ENCODE measurements around the gene NRCAM. TPM values are rescaled to one million over a fixed set of nuclear protein-coding genes. Genes with fewer than 3 reads are reported as not detected.

Gene NRCAM
- total and polyA plus RNA-seq, 4 donors = 0.17 to 3.2 (median 0.64) TPM

DNA sequence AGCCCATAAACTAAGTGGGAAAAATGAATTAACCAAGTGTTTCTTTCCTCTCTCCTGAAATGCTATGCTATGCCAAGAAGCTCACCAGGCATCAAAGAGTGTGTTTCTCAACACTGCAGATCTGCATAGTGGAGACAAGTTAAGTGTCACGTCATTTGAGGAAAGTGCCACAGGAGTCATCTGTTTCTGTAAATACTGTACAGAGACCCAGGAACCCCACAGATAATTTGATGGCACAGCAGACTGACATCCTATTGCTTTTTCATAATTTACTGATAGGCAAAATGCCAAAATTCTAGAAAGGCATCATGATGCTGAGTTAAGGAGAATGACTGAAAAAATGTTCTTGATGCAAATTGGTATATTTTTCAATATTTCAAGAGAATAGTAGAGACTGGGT is 124.3 kb downstream of the NRCAM start (continued):
- TF ChIP-seq RXRA (IDR thresholded peaks at IDR 0.05) = no peak

DNA sequence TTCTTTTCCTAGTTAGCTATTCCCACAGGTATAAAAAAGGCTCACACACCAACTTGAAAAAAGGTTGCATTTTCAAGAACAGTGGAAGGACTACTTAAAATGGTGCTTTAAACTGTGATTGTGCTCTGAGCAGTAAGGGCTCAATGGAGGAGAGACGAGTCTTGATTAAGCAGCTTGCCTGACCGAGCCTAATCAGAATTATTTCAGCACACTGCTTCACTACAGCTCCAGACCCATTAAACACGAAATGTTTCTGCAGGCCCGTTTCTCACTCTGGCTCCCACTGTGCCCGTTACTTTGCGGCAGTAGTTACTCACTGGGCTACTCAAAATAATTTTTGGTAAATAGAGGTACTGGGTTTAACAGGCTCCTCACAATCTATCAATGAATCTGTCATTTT is 126.0 kb downstream of the NRCAM start:
- 92% methylated on average over 6 of the region's 6 CpGs for WGBS
- Histone ChIP-seq H3K36me3 (ENCODE audit: control insufficient read depth in 4 of 4, insufficient read depth in 3 of 4, low read depth in 1 of 4, low read length in 3 of 4) (no peaks in the 10 kb centered on the region), H3K9me3 (ENCODE audit: control insufficient read depth in 4 of 4, low read length in 3 of 4) (no peaks in the 10 kb centered on the region), H3K4me1 (ENCODE audit: control insufficient read depth in 4 of 4, insufficient read depth in 4 of 4, low read length in 3 of 4) (no peaks in the 10 kb centered on the region), H3K9ac (ENCODE audit: low read depth in 1 of 2, low read length in 2 of 2) (no peak overlapping the region), H3K27ac (ENCODE audit: low read depth in 1 of 2, low read length in 2 of 2) (no peak overlapping the region), H3K27me3 (ENCODE audit: control insufficient read depth in 4 of 4, insufficient read depth in 4 of 4, low read length in 3 of 4) (no peaks in the 10 kb centered on the region), H3K4me3 (ENCODE audit: low read depth in 1 of 3, low read length in 3 of 3) (no peak overlapping the region)
- TF ChIP-seq FOXA2 (IDR thresholded peaks at IDR 0.05) (no peak), HNF4G (IDR thresholded peaks at IDR 0.05) (no peak), EGR1 (IDR thresholded peaks at IDR 0.05; ENCODE audit: low read depth in 2 of 2) (no peak), RXRA (IDR thresholded peaks at IDR 0.05) (no peak), TAF1 (conservative IDR thresholded peaks at IDR 0.05) (no peak), HNF4A (conservative IDR thresholded peaks at IDR 0.05) (no peak), JUND (IDR thresholded peaks at IDR 0.05) (no peak), REST (IDR thresholded peaks at IDR 0.05) (no peak), ATF3 (IDR thresholded peaks at IDR 0.05) (no peak), GABPA (IDR thresholded peaks at IDR 0.05 in 1 of 2, conservative IDR thresholded peaks at IDR 0.05 in 1 of 2) (no peak), YY1 (IDR thresholded peaks at IDR 0.05) (no peak), CTCF (IDR thresholded peaks at IDR 0.05; ENCODE audit: low read depth, low read length, missing input control) (no peak), RAD21 (IDR thresholded peaks at IDR 0.05) (no peak)
- TF ChIP-seq, protein P1, sequence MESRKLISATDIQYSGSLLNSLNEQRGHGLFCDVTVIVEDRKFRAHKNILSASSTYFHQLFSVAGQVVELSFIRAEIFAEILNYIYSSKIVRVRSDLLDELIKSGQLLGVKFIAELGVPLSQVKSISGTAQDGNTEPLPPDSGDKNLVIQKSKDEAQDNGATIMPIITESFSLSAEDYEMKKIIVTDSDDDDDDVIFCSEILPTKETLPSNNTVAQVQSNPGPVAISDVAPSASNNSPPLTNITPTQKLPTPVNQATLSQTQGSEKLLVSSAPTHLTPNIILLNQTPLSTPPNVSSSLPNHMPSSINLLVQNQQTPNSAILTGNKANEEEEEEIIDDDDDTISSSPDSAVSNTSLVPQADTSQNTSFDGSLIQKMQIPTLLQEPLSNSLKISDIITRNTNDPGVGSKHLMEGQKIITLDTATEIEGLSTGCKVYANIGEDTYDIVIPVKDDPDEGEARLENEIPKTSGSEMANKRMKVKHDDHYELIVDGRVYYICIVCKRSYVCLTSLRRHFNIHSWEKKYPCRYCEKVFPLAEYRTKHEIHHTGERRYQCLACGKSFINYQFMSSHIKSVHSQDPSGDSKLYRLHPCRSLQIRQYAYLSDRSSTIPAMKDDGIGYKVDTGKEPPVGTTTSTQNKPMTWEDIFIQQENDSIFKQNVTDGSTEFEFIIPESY (IDR thresholded peaks at IDR 0.05) = no peak
- TF ChIP-seq, protein P2, sequence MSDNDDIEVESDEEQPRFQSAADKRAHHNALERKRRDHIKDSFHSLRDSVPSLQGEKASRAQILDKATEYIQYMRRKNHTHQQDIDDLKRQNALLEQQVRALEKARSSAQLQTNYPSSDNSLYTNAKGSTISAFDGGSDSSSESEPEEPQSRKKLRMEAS (IDR thresholded peaks at IDR 0.05) = no peak
- DNase-seq (ENCODE audit: low spot score) = no peak

Data from liver (tissue), 9 donors.